Testis (tissue), 3 donors: ENCODE data around the gene DNAJC11. TPM values are rescaled to one million over a fixed set of nuclear protein-coding genes. Genes with fewer than 3 reads are reported as not detected.

ENCODE experiments used
- DNase-seq: peaks from one replicate; pipeline ENCODE4 v3.0.0-alpha.2; 2019
- H3K27ac ChIP-seq, 2 donors: fragments of 200-600 bp; sonication (generic); one replicate each; pipeline ENCODE4 v1.5.1; 2019
- H3K27me3 ChIP-seq: fragments of 200-600 bp; sonication (generic); one replicate; pipeline ENCODE4 v1.5.1; 2019
- H3K36me3 ChIP-seq: fragments of 200-600 bp; sonication (generic); one replicate; pipeline ENCODE4 v1.5.1; 2017; ENCODE audit warnings: low read depth; ENCODE audit errors: missing control alignments
- H3K4me1 ChIP-seq: fragments of 200-600 bp; sonication (generic); one replicate; pipeline ENCODE4 v1.5.1; 2019
- H3K4me3 ChIP-seq, 2 donors: fragments of 200-600 bp; sonication (generic); one replicate each; pipeline ENCODE4 v1.5.1; 2017 to 2019
- H3K9me3 ChIP-seq: fragments of 200-600 bp; sonication (generic); one replicate; pipeline ENCODE4 v1.5.1; 2017
- POLR2A ChIP-seq: fragments of 450-650 bp; IDR thresholded peaks from one replicate; pipeline ENCODE4 v1.6.1; 2017; ENCODE audit warnings: antibody characterized with exemption, mild to moderate bottlenecking, moderate library complexity
- WGBS, 2 donors: methylation state at CpG; one replicate each; pipeline ENCODE4 v1.1.5; 2018; 5-methylcytosine and 5-hydroxymethylcytosine counted together
- intact Hi-C: fragments of 100-400 bp; cut with DNase I; formaldehyde crosslinking; loops from one replicate; pipeline ENCODE4 v1.15.1; 2023; ENCODE audit warnings: low total_unique reads
- polyA plus RNA-seq: library from polyadenylated mRNA; stranded (reverse); fragments of 350-450 nt; fragmentation: Illumina TruSeq; extraction: RNeasy Lipid Tissue Mini Kit (QIAGEN cat#74804); gene quantifications from one replicate; pipeline ENCODE4 v1.2.3, GENCODE V29; 2014; ENCODE audit warnings: low read depth, low replicate concordance; ENCODE audit not compliant: insufficient read depth
- total RNA-seq, 2 donors: library from RNA; depleted of rRNA; stranded (reverse); fragments of >200 nt; gene quantifications; one replicate each; pipeline ENCODE4 v1.2.3, GENCODE V29; 2016
- TF ChIP-seq, protein P1 (sequence below), 3 experiments: fragments of 450-650 bp in 2 of 3; fragments of 200-600 bp in 1 of 3; sonication (generic) in 1 of 3; IDR thresholded peaks; one replicate each; pipeline ENCODE4 v1.5.1; 2016 to 2019; ENCODE audit warnings: antibody characterized with exemption in 3 of 3, mild to moderate bottlenecking in 2 of 3, moderate library complexity in 1 of 3

Gene DNAJC11
- total and polyA plus RNA-seq, 3 donors from 2014 or later = 41.5 to 53.3 (median 52.7) TPM

GRCh38 chr1:6624710-6625583 lies 76.7 kb downstream of the DNAJC11 start, which contains the start of gene THAP3:
Gene THAP3, plus strand, starts transcription at chr1:6624868. Its CDS starts 351 bp downstream, at chr1:6625219.
- 3 to 7% methylated on average over 2 to 48 of the region's 73 CpGs for WGBS, 2 donors
- Histone ChIP-seq H3K9me3 (no peaks in the 10 kb centered on the region), H3K27me3 (no peaks in the 10 kb centered on the region), H3K36me3 (no peaks in the 10 kb centered on the region), H3K4me1 (peaks cover 22% of the 10 kb centered on the region), H3K4me3 (peak within 1 kb of the TSS; percentile 83 to 86), H3K27ac (peak within 1 kb of the TSS; percentile 74 to 91)
- intact Hi-C loops = no loop called here
- peak; percentile 88 for DNase-seq
- TF ChIP-seq, protein P1, sequence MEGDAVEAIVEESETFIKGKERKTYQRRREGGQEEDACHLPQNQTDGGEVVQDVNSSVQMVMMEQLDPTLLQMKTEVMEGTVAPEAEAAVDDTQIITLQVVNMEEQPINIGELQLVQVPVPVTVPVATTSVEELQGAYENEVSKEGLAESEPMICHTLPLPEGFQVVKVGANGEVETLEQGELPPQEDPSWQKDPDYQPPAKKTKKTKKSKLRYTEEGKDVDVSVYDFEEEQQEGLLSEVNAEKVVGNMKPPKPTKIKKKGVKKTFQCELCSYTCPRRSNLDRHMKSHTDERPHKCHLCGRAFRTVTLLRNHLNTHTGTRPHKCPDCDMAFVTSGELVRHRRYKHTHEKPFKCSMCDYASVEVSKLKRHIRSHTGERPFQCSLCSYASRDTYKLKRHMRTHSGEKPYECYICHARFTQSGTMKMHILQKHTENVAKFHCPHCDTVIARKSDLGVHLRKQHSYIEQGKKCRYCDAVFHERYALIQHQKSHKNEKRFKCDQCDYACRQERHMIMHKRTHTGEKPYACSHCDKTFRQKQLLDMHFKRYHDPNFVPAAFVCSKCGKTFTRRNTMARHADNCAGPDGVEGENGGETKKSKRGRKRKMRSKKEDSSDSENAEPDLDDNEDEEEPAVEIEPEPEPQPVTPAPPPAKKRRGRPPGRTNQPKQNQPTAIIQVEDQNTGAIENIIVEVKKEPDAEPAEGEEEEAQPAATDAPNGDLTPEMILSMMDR (IDR thresholded peaks at IDR 0.05) = no peak
- TF ChIP-seq POLR2A = no peak

DNA sequence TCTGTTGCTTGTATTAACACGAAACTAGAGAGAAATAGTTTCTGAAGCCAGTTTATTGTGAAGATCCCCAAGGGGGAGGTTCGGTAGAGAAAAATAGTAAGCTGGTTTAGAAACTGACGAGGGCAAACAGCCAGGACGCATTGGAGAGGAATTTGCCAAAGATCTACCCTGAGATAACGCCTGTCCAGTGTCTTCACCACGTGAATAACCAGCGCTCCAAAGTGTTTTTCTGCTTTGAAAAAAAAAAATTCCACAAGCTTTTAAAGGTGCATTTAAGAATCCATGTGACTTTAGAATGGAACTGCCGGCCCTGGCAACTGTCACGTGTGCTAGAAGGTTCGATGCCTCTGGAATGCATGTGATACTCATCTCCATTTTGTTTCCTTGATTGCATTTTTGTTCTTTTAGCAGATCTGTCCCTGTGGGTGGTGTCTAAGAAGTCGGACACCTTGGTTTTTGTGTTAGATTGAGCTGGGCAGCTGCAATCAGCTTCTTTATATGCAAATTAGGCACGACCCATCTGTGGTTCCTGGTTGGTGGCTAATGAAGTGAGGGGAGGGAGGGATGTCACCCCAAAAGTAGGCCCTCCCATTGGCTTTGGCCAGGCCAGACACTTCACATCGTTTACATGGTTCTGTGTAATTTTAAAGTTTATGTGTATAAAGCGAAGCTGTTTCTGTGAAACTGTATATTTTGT lies 78.2 kb downstream of the DNAJC11 start:
- 60 to 61% methylated on average over 14 of the region's 14 CpGs for WGBS, 2 donors
- no peaks in the 10 kb centered on the region for H3K9me3 ChIP-seq
- DNase-seq = no peak
- no peak for TF ChIP-seq POLR2A
- TF ChIP-seq, protein P1 (IDR thresholded peaks at IDR 0.05) = no peak
- peak overlapping the region; percentile 3 to 10 for H3K27ac ChIP-seq
- H3K4me1 ChIP-seq = peaks cover 25% of the 10 kb centered on the region
- no peaks in the 10 kb centered on the region for H3K27me3 ChIP-seq
- H3K4me3 ChIP-seq = no peak overlapping the region
- intact Hi-C loops = no loop called here
- no peaks in the 10 kb centered on the region for H3K36me3 ChIP-seq

- TF ChIP-seq POLR2A = no peak
- TF ChIP-seq, protein P1 (IDR thresholded peaks at IDR 0.05) = no peak
- Histone ChIP-seq H3K9me3 (no peaks in the 10 kb centered on the region), H3K36me3 (no peaks in the 10 kb centered on the region), H3K27ac (peak overlapping the region; percentile 3 to 10), H3K4me1 (peaks cover 31% of the 10 kb centered on the region), H3K27me3 (no peaks in the 10 kb centered on the region), H3K4me3 (no peak overlapping the region)
- no peak for DNase-seq
- intact Hi-C loops = no loop called here
- 74 to 89% methylated on average over 10 of the region's 10 CpGs for WGBS, 2 donors
Measured at GRCh38 chr1:6622396-6623152, 79.0 kb downstream of the DNAJC11 start.

- Histone ChIP-seq H3K27me3 (no peaks in the 10 kb centered on the region), H3K36me3 (no peaks in the 10 kb centered on the region), H3K4me1 (peaks cover 39% of the 10 kb centered on the region), H3K9me3 (no peaks in the 10 kb centered on the region), H3K4me3 (no peak overlapping the region), H3K27ac (no peak overlapping the region)
- WGBS, 2 donors = 87 to 90% methylated on average over 33 to 41 of the region's 41 CpGs
- intact Hi-C loops = no loop called here
- no peak for TF ChIP-seq POLR2A
- TF ChIP-seq, protein P1 (IDR thresholded peaks at IDR 0.05) = no peak
- no peak for DNase-seq
Measured at GRCh38 chr1:6621429-6622391, 79.9 kb downstream of the DNAJC11 start.
